ENCODE measurements around the gene PAM.

DNA sequence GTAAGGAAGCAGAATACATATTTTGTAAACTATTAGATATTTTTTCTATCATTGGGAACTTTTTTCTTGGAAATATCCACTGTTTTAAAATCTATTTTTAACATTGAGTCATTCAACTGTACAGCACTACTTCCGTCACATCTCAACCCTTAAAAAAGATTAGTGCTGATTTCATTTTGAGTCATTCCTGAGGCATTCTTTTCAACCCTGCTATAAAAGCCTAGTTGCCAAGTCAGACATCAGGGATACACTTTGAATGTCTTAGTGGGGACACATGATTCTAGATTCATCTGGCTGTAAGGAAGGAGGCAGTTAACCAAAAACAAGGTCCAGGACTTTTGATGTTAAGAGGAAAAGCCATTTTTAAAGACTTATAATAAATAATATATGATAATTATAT is 203.9 kb downstream of the PAM start:
- TF ChIP-seq, protein P1, sequence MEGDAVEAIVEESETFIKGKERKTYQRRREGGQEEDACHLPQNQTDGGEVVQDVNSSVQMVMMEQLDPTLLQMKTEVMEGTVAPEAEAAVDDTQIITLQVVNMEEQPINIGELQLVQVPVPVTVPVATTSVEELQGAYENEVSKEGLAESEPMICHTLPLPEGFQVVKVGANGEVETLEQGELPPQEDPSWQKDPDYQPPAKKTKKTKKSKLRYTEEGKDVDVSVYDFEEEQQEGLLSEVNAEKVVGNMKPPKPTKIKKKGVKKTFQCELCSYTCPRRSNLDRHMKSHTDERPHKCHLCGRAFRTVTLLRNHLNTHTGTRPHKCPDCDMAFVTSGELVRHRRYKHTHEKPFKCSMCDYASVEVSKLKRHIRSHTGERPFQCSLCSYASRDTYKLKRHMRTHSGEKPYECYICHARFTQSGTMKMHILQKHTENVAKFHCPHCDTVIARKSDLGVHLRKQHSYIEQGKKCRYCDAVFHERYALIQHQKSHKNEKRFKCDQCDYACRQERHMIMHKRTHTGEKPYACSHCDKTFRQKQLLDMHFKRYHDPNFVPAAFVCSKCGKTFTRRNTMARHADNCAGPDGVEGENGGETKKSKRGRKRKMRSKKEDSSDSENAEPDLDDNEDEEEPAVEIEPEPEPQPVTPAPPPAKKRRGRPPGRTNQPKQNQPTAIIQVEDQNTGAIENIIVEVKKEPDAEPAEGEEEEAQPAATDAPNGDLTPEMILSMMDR (conservative IDR thresholded peaks at IDR 0.05; ENCODE audit: low read length) = no peak
- no peak for TF ChIP-seq EZH2phosphoT487 (IDR thresholded peaks at IDR 0.05; ENCODE audit: borderline replicate concordance, low read depth, low read length)

Data from OCI-LY7 (cell line).